ENCODE data around the gene ATP2A3.

DNA sequence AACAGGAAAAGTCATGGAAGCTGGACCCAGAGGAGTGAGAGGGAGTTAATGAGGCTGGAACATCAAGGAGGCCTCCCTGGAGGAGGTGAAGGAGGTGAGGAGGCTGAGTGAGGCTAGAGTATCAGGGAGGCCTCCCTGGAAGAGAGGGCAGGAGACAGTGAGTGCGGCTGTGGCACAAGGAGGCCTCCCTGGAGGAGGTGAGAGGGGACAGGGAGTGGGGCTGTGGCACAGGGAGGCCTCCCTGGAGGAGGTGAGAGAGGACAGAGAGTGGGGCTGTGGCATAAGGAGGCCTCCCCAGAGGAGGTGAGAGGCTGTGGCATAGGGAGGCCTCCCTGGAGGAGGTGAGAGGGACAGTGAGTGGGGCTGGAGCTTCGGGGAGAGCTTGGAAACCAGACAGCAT lies 76.8 kb downstream of the ATP2A3 start:
- no peak for TF ChIP-seq POLR2A (IDR thresholded peaks at IDR 0.05)
- TF ChIP-seq CTCF (IDR thresholded peaks at IDR 0.05) = no peak

Measured in adrenal gland (tissue), 5 donors.